Small intestine (tissue), 7 donors: ENCODE results near the gene EARS2. TPM values are rescaled to one million over a fixed set of nuclear protein-coding genes. Genes with fewer than 3 reads are reported as not detected.
"Not testable (repeated sequence)": the region's sequence is repeated elsewhere in the genome, so short reads cannot be mapped to it uniquely, and the experiment has no call there.

ENCODE experiments used
- DNase-seq, 2 donors: peaks; one replicate each; pipeline versions ENCODE4 v3.0.0 to v3.0.0-alpha.2; 2013
- FAIRE-seq: peaks from 2 replicates; lab custom pipeline; 2012; peaks lifted over from hg19 to GRCh38; lab: Jason Lieb, UNC
- H3K27ac ChIP-seq, 3 donors: one replicate each; pipeline ENCODE4 v1.5.1; 2013; ENCODE audit warnings: low read length in 2 of 3, mild to moderate bottlenecking in 2 of 3, control low read depth in 1 of 3, inconsistent platforms in 1 of 3, low read depth in 1 of 3, moderate library complexity in 1 of 3
- H3K27me3 ChIP-seq, 3 donors: one replicate each; pipeline ENCODE4 v1.6.1; 2013; ENCODE audit warnings: low read length in 3 of 3, inconsistent platforms in 1 of 3; ENCODE audit not compliant: control insufficient read depth in 3 of 3, insufficient read depth in 3 of 3
- H3K36me3 ChIP-seq, 3 donors: one replicate each; pipeline ENCODE4 v1.6.1; 2013; ENCODE audit warnings: low read length in 3 of 3, inconsistent platforms in 1 of 3, low read depth in 1 of 3, mild to moderate bottlenecking in 1 of 3, moderate library complexity in 1 of 3; ENCODE audit not compliant: control insufficient read depth in 3 of 3, insufficient read depth in 2 of 3
- H3K4me1 ChIP-seq, 3 donors: one replicate each; pipeline ENCODE4 v1.6.1; 2013; ENCODE audit warnings: low read length in 2 of 3, inconsistent platforms in 1 of 3, low read depth in 1 of 3, mild to moderate bottlenecking in 1 of 3, moderate library complexity in 1 of 3; ENCODE audit not compliant: control insufficient read depth in 3 of 3, insufficient read depth in 2 of 3
- H3K4me3 ChIP-seq, 3 donors: one replicate each; pipeline ENCODE4 v1.5.1; 2013; ENCODE audit warnings: low read length in 3 of 3, control low read depth in 1 of 3, inconsistent platforms in 1 of 3, low read depth in 1 of 3, mild to moderate bottlenecking in 1 of 3, moderate library complexity in 1 of 3
- H3K9me3 ChIP-seq, 2 donors: one replicate each; pipeline ENCODE4 v1.6.1; 2013; ENCODE audit warnings: low read depth in 1 of 2, low read length in 1 of 2; ENCODE audit not compliant: control insufficient read depth in 2 of 2, insufficient read depth in 1 of 2
- WGBS, 3 donors: extraction: QIAGEN DNeasy Blood & Tissue Kit; methylation state at CpG; one replicate each; pipeline ENCODE4 v1.1.7; 2013; 5-methylcytosine and 5-hydroxymethylcytosine counted together
- polyA plus RNA-seq, 4 donors: library from polyadenylated mRNA; stranded (reverse) in 3 of 4; unstranded in 1 of 4; fragments of 200-250 nt in 3 of 4; fragments of 120-200 nt in 1 of 4; gene quantifications; one replicate each; pipeline versions ENCODE4 v1.2.1 to v1.2.3, GENCODE V29; 2013
- donor health status: healthy with polysubstance abuse.
- donor health status: control.
- donor health status: control.
- donor health status: Bipolar disorder and iron deficiency.
- donor health status: healthy.

EARS2 gene
- polyA plus RNA-seq, 4 donors: 2.4 to 26.2 (median 11.9) TPM

DNA sequence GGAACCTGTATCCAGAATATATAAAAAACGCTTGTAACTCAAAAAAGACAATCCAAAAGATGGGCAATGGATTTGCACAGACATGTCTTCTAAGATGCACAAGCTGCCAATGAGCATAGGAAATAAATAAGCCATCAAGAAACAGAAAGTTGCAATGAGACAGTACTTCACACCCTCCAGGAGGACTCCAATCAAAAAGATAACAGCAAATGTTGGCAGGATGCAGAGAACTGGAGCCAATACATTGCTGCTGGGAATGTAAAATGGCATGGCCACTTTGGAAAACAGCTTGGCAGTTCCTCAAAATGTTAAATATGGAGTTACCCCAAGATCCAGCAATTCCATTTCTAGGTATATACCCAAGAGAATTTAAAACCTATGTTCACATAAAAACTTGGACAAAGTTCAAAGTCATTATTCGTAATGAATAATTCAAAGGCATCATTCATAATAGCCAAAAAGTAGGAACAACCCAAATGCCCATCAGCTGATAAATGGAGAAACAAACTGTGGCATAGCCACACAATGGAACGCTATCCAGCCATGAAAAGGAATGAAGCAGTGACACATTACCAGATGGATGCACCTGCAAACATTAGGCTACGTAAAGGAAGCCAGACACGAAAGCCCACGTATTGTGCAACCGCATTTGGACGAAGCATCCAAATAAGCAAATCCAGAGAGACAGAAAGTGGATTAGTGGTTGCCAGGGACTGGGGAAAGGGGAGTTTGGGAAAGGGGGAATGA lies 72.5 kb downstream of the EARS2 start:
- no peak for DNase-seq
- Histone ChIP-seq H3K27me3 (no peaks in the 10 kb centered on the region), H3K36me3 (peaks cover 17 to 77% (median 32%) of the 10 kb centered on the region in 3 donors), H3K4me3 (no peak overlapping the region), H3K4me1 (peaks cover 0 to 2% (median 0%) of the 10 kb centered on the region in 3 donors), H3K27ac (no peak overlapping the region), H3K9me3 (no peaks in the 10 kb centered on the region)
- no peak for FAIRE-seq
- 88 to 95% (median 90%) methylated on average over 8 of the region's 8 CpGs for WGBS, 3 donors

DNA sequence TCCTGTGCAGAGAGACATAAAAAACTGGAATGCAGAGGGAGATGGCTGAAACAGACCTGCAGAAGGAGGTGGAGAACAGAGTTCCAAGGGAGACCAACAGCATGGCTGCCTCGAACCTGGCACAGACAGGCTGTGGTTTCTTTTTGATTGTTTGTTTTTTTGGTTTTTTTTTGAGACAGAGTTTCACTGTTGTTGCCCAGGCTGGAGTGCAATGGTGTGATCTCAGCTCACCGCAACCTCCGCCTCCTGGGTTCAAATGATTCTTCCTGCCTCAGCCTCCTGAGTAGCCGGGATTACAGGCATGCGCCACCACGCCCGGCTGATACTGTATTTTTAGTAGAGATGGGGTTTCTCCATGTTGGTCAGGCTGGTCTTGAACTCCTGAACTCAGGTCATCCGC lies 73.7 kb downstream of the EARS2 start:
- not testable (repeated sequence) for FAIRE-seq, H3K9me3 ChIP-seq, H3K4me1 ChIP-seq, H3K27me3 ChIP-seq, H3K4me3 ChIP-seq, DNase-seq, H3K27ac ChIP-seq
- 92 to 99% (median 94%) methylated on average over 8 of the region's 8 CpGs for WGBS, 3 donors
- peaks cover 17 to 79% (median 41%) of the 10 kb centered on the region in 3 donors for H3K36me3 ChIP-seq

DNA sequence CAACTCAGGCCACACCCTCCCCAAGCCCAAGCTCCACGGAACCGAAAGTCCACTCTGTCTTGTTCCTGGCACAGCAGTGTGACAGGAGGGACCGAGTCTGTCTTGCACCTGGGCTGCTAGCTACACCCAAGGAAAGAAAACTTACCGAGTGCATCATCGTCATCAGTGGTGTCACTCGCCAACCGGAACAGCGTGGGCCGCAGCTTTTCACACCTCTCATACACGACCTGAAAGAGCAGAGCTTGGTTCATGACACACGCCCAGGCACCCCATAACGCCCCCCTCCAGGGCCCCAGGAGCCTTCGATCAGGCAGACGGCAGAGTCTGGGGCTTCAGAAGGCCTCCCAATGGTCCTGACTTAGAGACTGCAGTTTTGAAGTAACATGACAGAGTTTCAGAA lies 74.4 kb downstream of the EARS2 start:
- WGBS, 3 donors: 86 to 91% (median 87%) methylated on average over 14 of the region's 14 CpGs
- Histone ChIP-seq H3K27me3 (no peaks in the 10 kb centered on the region), H3K4me3 (no peak overlapping the region), H3K36me3 (peaks cover 12 to 78% (median 40%) of the 10 kb centered on the region in 3 donors), H3K4me1 (peaks cover 0 to 2% (median 0%) of the 10 kb centered on the region in 3 donors), H3K9me3 (no peaks in the 10 kb centered on the region), H3K27ac (no peak overlapping the region)
- no peak for DNase-seq
- no peak for FAIRE-seq

DNA sequence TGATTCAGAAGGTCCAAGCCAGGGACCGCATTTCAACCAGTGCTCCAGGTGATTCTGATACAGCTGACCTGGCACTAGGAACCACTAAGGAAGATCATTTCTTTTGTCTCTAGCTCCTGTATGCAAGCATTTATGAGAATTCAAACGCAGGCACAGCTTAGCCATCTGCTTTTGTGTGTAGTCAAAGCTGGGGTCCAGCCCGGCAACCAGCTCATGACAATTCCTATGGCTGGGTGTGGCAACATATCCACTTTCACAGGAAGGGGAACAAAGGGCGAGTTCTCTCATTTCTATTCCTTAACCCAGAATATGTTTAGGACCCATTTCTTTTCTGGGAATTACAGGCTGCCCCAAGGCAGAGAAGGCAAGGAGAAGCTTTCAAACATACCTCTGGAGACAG lies 76.9 kb downstream of the EARS2 start:
- Histone ChIP-seq H3K27ac (no peak overlapping the region), H3K36me3 (peaks cover 11 to 67% (median 30%) of the 10 kb centered on the region in 3 donors), H3K9me3 (no peaks in the 10 kb centered on the region), H3K27me3 (no peaks in the 10 kb centered on the region), H3K4me1 (no peaks in the 10 kb centered on the region), H3K4me3 (no peak overlapping the region)
- DNase-seq (no peak), FAIRE-seq (no peak)
- WGBS, 3 donors: 88 to 90% (median 88%) methylated on average over 4 of the region's 4 CpGs

DNA sequence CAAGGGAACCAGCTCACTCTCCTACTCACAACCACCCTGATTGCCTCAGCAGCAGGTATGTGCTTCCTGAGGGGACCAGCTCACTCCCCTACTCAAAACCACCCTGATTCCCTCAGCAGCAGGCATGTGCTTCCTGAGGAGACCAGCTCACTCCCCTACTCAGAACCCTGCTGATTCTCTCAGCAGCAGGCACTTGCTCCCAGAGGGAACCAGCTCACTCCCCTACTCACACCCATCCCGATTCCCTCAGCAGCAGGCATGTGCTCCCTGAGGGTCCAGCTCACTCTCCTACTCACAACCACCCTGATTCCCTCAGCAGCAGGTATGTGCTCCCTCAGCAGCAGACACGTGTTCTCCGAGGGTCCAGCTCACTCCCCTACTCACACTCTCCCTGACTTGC lies 78.0 kb downstream of the EARS2 start:
- 95 to 98% (median 97%) methylated on average over 3 of the region's 3 CpGs for WGBS, 3 donors
- DNase-seq (no peak), FAIRE-seq (no peak)
- Histone ChIP-seq H3K27me3 (no peaks in the 10 kb centered on the region), H3K36me3 (peaks cover 11 to 74% (median 21%) of the 10 kb centered on the region in 3 donors), H3K4me3 (no peak overlapping the region), H3K9me3 (no peaks in the 10 kb centered on the region), H3K27ac (no peak overlapping the region), H3K4me1 (no peaks in the 10 kb centered on the region)

DNA sequence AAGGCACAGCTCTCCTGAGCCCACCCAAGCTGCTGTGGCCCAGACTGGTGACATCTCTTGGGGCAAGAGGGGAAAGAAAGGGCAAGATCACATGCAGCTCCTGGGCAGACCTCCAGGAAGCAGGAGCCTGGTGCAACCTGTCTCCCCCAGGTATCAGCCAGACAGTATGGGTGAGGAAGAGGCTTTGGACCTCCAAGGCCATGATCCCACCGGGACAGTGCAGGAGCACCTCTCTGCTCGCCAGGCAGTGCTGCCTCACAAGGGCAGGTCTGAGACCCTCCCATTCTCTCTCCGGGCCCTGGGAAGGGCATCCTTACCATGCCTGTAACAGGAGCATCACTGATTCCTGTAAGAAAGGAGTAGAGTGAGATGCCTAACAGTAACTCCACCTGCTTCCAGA lies 78.6 kb downstream of the EARS2 start:
- 97 to 100% (median 98%) methylated on average over 3 of the region's 3 CpGs for whole genome bisulfite sequencing, 3 donors
- Histone ChIP-seq H3K4me1 (no peaks in the 10 kb centered on the region), H3K27me3 (no peaks in the 10 kb centered on the region), H3K27ac (no peak overlapping the region), H3K9me3 (no peaks in the 10 kb centered on the region), H3K36me3 (peaks cover 11 to 75% (median 21%) of the 10 kb centered on the region in 3 donors), H3K4me3 (no peak overlapping the region)
- no peak for DNase-seq
- no peak for FAIRE-seq

DNA sequence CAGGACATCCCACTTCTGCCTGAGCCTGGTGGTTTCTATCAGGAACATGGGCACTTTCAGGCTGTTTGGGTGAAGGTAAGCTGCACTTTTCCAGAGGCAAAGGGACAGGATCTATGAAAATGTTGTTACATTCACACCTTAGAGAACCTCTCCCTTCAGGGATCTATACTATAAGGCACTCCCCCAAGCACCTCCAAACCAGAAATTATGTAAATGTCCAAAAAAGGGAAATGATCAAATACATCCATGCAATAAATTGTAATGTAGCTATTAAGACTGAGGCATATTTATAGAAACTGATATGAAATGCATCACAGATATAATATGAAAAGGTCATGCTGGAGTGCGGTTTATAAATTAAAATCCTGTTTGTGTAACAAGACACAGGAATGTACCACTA lies 80.9 kb downstream of the EARS2 start:
- Histone ChIP-seq H3K36me3 (peaks cover 11 to 69% (median 13%) of the 10 kb centered on the region in 3 donors), H3K27ac (no peak overlapping the region), H3K4me3 (no peak overlapping the region), H3K27me3 (no peaks in the 10 kb centered on the region), H3K4me1 (no peaks in the 10 kb centered on the region), H3K9me3 (no peaks in the 10 kb centered on the region)
- 91 to 100% (median 94%) methylated on average over 1 of the region's 1 CpG for WGBS, 3 donors
- no peak for DNase-seq
- no peak for FAIRE-seq
